GM12873 (cell line): Measurements from ENCODE around the gene OTOS.
A peak's percentile ranks its signal among the peaks of the same experiment; 100 is the strongest.

Experiments used
- TF ChIP-seq, protein P1 (sequence below): IDR thresholded peaks from 2 replicates; pipeline ENCODE4 v1.5.1; 2012; ENCODE audit warnings: low read depth, mild to moderate bottlenecking, moderate library complexity, low read length, control low read depth; ENCODE audit not compliant: insufficient read depth; ENCODE audit errors: missing control alignments

Gene OTOS

DNA sequence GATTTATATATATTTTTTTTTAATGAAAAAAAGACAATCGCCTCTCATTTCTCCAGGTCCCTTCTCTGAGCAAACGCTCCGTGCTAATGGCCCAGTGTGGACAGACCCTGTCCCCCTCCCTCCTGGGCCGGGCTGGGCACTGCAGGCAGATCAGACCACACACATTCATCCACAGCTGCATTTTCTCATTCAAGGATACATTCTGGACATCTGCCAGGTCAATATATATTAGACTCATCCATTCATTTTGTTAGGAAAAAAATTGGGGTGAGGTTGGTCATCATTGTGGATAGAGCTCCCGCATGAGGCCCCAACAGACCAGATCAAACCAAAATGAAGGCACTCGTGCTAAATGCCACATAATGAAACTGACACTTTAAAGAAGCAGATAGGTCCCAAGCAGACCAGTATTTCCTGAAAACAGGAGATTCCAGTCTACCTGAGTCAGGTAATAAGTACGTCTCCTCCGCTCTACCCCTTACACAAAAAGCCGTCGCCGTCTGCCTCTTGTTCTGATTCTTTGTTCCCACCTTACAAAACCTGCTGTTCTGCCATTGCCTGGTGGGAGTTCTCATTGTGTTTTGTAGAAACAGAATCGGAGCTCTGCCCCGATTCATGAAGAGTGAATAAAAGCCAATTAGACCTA lies 15.4 kb upstream of the OTOS start:
- TF ChIP-seq, protein P1, sequence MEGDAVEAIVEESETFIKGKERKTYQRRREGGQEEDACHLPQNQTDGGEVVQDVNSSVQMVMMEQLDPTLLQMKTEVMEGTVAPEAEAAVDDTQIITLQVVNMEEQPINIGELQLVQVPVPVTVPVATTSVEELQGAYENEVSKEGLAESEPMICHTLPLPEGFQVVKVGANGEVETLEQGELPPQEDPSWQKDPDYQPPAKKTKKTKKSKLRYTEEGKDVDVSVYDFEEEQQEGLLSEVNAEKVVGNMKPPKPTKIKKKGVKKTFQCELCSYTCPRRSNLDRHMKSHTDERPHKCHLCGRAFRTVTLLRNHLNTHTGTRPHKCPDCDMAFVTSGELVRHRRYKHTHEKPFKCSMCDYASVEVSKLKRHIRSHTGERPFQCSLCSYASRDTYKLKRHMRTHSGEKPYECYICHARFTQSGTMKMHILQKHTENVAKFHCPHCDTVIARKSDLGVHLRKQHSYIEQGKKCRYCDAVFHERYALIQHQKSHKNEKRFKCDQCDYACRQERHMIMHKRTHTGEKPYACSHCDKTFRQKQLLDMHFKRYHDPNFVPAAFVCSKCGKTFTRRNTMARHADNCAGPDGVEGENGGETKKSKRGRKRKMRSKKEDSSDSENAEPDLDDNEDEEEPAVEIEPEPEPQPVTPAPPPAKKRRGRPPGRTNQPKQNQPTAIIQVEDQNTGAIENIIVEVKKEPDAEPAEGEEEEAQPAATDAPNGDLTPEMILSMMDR = no peak

DNA sequence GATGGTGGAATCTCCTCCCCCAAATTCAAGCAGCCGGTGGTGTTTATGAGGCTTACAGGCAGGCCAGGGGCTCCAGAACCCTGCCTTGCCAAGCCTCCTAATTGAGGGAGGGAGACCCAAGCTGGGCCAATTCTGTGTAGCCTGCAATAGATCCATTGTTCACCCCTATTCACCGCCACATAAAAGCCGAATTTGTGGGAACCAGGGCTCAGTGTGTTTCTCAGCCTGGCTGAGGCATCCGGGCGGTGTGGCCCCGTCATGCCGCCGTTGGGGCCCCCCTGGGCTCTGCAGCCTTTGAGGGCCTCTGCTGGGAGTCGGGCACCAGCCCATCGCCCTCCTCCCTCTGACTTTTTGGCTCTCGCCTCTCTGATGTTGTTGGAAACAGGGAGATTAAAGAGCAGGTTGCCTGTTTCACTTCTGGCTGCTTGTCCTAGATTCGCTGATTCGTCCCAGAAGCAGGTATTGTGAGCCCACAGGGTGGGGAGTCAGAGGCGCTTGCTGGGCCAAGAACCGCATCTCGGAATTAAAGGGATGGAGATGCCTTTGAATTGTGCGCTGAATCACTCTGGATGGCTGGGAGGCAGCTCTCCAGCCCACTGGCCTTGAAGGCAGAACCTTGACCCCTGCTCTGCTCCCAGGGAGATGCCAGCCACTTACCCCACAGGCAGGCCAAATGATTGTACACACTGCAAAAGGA lies 14.7 kb upstream of the OTOS start:
- TF ChIP-seq, protein P1 = no peak

DNA sequence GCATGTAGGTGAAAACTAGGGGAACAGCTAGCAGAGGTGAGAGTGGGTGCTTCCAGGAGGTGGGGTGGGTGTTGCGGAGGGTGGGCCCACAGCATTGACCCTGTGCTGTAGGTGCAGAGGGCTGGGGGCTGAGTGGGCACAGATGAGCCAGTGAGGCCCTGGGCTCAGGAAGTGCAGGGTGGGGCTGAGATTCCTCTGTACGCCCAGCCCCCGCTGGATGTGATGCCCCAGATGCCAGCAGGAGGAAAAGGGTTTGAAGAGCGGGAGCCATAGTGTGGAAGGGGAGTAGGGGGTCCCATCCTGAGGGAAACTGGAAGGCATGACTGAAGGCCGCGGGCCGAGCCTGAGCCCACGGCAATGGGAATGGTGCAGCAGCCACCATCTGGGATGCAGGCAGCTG lies 14.1 kb upstream of the OTOS start:
- TF ChIP-seq, protein P1 = no peak

DNA sequence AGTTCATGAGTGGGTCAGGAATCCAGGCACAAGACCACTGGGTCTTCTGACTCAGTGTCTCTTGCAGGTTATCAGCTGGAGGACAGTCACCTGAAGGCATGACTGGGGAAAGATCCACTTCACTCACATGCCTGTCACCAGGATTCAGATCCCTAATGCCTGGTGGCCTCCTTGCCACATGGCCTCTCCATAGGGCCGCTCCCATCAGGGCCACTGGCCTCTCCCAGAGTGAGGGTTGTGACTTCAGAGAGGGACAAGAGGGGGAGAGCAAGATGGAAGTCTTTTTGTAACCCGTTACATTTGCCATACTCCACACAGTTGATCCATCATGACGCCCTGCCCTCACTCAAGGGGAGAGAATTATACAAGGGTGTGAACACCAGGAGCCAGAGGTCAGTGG lies 13.0 kb upstream of the OTOS start:
- TF ChIP-seq, protein P1 = no peak

DNA sequence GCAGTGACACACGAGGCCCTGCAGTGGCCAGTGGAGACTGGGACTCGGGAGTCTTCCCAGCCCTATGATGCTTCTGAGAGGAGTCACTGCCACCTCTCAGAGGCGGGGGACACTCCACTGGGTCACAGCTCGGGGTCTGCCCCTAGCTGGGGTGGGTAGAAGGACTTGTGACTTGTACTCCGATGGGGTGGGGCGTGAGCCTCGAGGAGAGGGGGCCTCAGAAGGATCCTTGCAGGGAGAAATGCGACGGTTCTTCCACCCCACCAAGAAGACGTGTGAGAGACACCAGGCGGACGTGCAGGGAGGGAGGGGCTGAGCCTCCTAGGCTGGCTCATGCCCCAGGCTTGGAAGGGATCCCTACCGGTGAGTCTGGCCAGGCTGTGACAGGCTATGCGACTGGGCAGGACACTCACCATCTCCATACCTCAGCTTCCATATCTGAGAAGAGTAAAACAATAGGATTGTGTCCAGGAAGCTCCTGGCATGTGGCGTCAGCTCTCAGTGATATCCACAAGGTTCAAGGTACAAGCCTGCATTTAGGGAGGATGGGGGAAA lies 11.1 kb upstream of the OTOS start:
- TF ChIP-seq, protein P1 = no peak

DNA sequence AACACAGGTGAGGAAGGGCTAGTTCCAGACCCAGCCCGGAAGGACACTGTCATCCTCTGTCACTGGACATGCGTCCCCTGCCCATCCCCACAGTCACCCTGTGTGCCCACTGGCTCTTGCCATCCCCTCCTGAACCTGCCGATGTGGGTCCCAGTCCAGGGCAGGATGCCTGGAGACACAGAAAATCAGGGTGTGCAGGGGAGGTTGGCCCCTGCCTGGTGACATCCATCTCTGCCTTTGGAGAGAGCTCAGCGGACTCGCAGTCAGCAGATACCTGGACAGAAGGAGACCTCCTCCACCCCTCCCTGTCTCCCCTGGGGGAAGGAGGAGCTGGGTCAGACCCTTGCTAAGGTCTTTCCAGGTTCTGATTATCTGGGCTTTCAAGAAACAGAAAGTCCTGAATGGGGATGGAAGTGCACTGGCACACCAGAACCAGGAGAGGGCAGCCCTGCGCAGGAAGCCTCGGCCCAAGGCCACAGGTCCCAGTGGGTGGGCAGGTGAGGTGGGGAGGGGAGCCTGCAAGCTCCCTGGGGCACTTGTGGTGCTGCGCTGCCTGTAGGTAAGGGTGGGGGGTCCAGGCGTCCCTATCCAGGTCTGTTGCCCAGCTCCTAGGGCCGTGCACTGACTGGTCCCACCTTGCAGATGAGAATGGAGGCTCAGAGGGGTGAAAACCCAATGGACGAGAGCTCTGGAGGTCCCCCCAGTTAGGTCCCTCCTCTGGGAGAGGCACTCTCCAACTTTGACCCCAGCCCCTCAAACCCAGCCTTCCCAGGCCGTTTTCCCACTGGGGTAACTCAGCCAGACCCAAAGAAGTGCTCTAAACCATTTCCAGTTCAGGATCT lies 9.7 kb upstream of the OTOS start:
- TF ChIP-seq, protein P1 = peak; percentile 88
